CD14-positive monocyte (primary cell): ENCODE data around the gene NUDT17. TPM values are rescaled to one million over a fixed set of nuclear protein-coding genes. Genes with fewer than 3 reads are reported as not detected.
A peak's percentile ranks its signal among the peaks of the same experiment; 100 is the strongest.

Source experiments
- DNase-seq, 3 donors: peaks; one replicate each; pipeline ENCODE4 v3.0.0-alpha.2; 2011 to 2022
- H2AFZ ChIP-seq: 2 replicates; pipeline ENCODE4 v1.6.0; 2012; ENCODE audit warnings: mild to moderate bottlenecking, low read depth, low read length, inconsistent platforms; ENCODE audit not compliant: insufficient read depth, poor library complexity, severe bottlenecking
- H3K27ac ChIP-seq, 2 donors: 1 replicate in 1 of 2; 2 replicates in 1 of 2; pipeline ENCODE4 v1.5.1; 2012 to 2013; ENCODE audit warnings: low read length in 2 of 2, control low read depth in 1 of 2, inconsistent platforms in 1 of 2, low read depth in 1 of 2, mild to moderate bottlenecking in 1 of 2
- H3K27me3 ChIP-seq, 2 donors: one replicate each; pipeline versions ENCODE4 v1.6.0 to v1.6.1; 2011 to 2013; ENCODE audit warnings: low read length in 2 of 2; ENCODE audit not compliant: control insufficient read depth in 2 of 2, insufficient read depth in 2 of 2
- H3K36me3 ChIP-seq, 2 donors: replicated peaks in 1 of 2; 1 replicate in 1 of 2; 2 replicates in 1 of 2; pipeline versions ENCODE4 v1.5.1 to v1.6.1; 2012 to 2013; ENCODE audit warnings: low read length in 2 of 2, control low read depth in 1 of 2, inconsistent platforms in 1 of 2, mild to moderate bottlenecking in 1 of 2; ENCODE audit not compliant: insufficient read depth in 2 of 2, control insufficient read depth in 1 of 2
- H3K4me1 ChIP-seq, 2 donors: 1 replicate in 1 of 2; 2 replicates in 1 of 2; pipeline versions ENCODE4 v1.5.1 to v1.6.1; 2012 to 2013; ENCODE audit warnings: low read length in 2 of 2, control low read depth in 1 of 2, inconsistent platforms in 1 of 2, mild to moderate bottlenecking in 1 of 2, moderate library complexity in 1 of 2; ENCODE audit not compliant: insufficient read depth in 2 of 2, control insufficient read depth in 1 of 2
- H3K4me2 ChIP-seq: replicated peaks from 2 replicates; pipeline ENCODE3; 2012; ENCODE audit warnings: low read length, moderate library complexity, mild to moderate bottlenecking; ENCODE audit not compliant: poor library complexity, severe bottlenecking; ENCODE audit errors: extremely low read depth
- H3K4me3 ChIP-seq, 3 experiments: fragments of 200-600 bp in 1 of 3; sonication (generic) in 1 of 3; replicated peaks in 1 of 3; 1 replicate in 2 of 3; 2 replicates in 1 of 3; pipeline ENCODE4 v1.5.1; 2011 to 2013; ENCODE audit warnings: low read length in 3 of 3, mild to moderate bottlenecking in 3 of 3, control low read depth in 2 of 3, low read depth in 2 of 3, inconsistent platforms in 1 of 3, moderate library complexity in 1 of 3
- H3K79me2 ChIP-seq: 2 replicates; pipeline ENCODE4 v1.6.0; 2012; ENCODE audit warnings: mild to moderate bottlenecking, control low read depth, inconsistent platforms, low read length, moderate library complexity; ENCODE audit not compliant: insufficient read depth
- H3K9ac ChIP-seq: 2 replicates; pipeline ENCODE4 v1.6.0; 2017; ENCODE audit warnings: low read length, mild to moderate bottlenecking; ENCODE audit not compliant: insufficient read depth, poor library complexity, severe bottlenecking
- H3K9me3 ChIP-seq, 2 donors: replicated peaks in 1 of 2; 1 replicate in 1 of 2; 2 replicates in 1 of 2; pipeline versions ENCODE4 v1.5.1 to v1.6.1; 2012 to 2013; ENCODE audit warnings: low read length in 2 of 2, control low read depth in 1 of 2; ENCODE audit not compliant: control insufficient read depth in 1 of 2, insufficient read depth in 1 of 2
- H4K20me1 ChIP-seq: 2 replicates; pipeline ENCODE4 v1.6.0; 2012; ENCODE audit warnings: mild to moderate bottlenecking, low read length, control low read depth, moderate library complexity; ENCODE audit not compliant: insufficient read depth
- H3K27ac Mint-ChIP-seq, 7 donors: one replicate each; pipeline ENCODE4 v1.8.0; 2020; ENCODE audit warnings: mild to moderate bottlenecking in 7 of 7, mixed read lengths in 7 of 7, moderate library complexity in 6 of 7, inconsistent platforms in 2 of 7
- H3K27me3 Mint-ChIP-seq, 3 donors: one replicate each; pipeline ENCODE4 v1.8.0; 2021 to 2022; ENCODE audit warnings: low read depth in 3 of 3, mild to moderate bottlenecking in 3 of 3, mixed read lengths in 3 of 3, moderate library complexity in 3 of 3, inconsistent platforms in 1 of 3
- H3K36me3 Mint-ChIP-seq, 2 donors: one replicate each; pipeline ENCODE4 v1.8.0; 2020; ENCODE audit warnings: mixed read lengths in 2 of 2, inconsistent platforms in 1 of 2, mild to moderate bottlenecking in 1 of 2
- H3K4me1 Mint-ChIP-seq: one replicate; pipeline ENCODE4 v1.8.0; 2020; ENCODE audit warnings: mild to moderate bottlenecking, mixed read lengths
- H3K4me3 Mint-ChIP-seq, 2 donors: one replicate each; pipeline ENCODE4 v1.8.0; 2020; ENCODE audit warnings: mild to moderate bottlenecking in 2 of 2, mixed read lengths in 2 of 2, moderate library complexity in 1 of 2
- H3K9me3 Mint-ChIP-seq, 7 donors: one replicate each; pipeline ENCODE4 v1.8.0; 2020 to 2022; ENCODE audit warnings: mixed read lengths in 7 of 7, mild to moderate bottlenecking in 6 of 7, moderate library complexity in 6 of 7, inconsistent platforms in 2 of 7
- WGBS: methylation state at CpG from one replicate; pipeline ENCODE4 v1.1.5; 2013; ENCODE audit warnings: missing lambda C conversion rate; ENCODE audit not compliant: insufficient coverage; 5-methylcytosine and 5-hydroxymethylcytosine counted together
- intact Hi-C, 2 donors: fragments of 100-400 bp; cut with micrococcal nuclease; formaldehyde crosslinking; loops; one replicate each; pipeline versions ENCODE4 v1.15.0 to v1.15.1; 2023
- polyA plus RNA-seq, 3 donors: library from polyadenylated mRNA; depleted of rRNA in 1 of 3; unstranded in 2 of 3; stranded (reverse) in 1 of 3; fragments of 300-500 nt in 2 of 3; fragments of >200 nt in 1 of 3; fragmentation: Illumina TruSeq in 2 of 3; gene quantifications; 1 replicate in 2 of 3; 2 replicates in 1 of 3; pipeline ENCODE4 v1.2.3, GENCODE V29; 2012 to 2021
- TF ChIP-seq, protein P1 (sequence below): fragments of 200-600 bp; IDR thresholded peaks from one replicate; pipeline ENCODE4 v1.8.0; 2022; ENCODE audit warnings: antibody characterized with exemption, mild to moderate bottlenecking

Gene NUDT17
- polyA plus RNA-seq, 3 donors = 2.1 to 6.4 (median 3.1) TPM

DNA sequence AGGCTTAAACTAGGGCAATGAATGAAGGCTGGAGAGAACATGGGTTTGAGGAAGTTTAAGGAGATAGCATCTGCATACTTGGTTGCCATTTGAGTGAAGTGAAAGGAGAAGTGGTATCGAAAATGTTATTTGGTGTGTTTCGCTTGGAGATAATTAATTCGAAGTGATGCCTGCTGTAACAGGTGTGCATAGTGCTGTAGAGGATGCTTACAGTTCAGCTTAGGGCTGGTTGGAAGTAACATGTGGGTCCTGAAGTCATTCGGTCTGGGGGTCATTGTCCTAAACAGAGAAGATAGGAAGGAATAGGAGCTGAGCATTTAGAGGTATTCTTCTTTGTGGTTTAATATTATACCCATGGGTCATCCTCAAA is 301 bp upstream of the NUDT17 start:
- Histone ChIP-seq H3K9me3 (no peaks in the 10 kb centered on the region), H3K27me3 (no peaks in the 10 kb centered on the region), H3K4me3 (peak overlapping the region; percentile 72 to 98 (median 88)), H3K4me1 (peaks cover 19 to 25% of the 10 kb centered on the region in 2 donors), H3K36me3 (peaks cover 43 to 65% of the 10 kb centered on the region in 2 donors), H3K4me2 (peak overlapping the region; percentile 99), H4K20me1 (no peaks in the 10 kb centered on the region), H3K27ac (peak overlapping the region; percentile 63 to 90), H2AFZ (peak overlapping the region; percentile 98), H3K9ac (peak overlapping the region; percentile 79), H3K79me2 (no peaks in the 10 kb centered on the region)
- 0% methylated on average over 3 of the region's 4 CpGs for WGBS
- Mint-ChIP-seq H3K9me3 (no peaks in the 10 kb centered on the region), H3K27ac (no peak overlapping the region), H3K4me3 (no peak overlapping the region), H3K4me1 (peaks cover 6% of the 10 kb centered on the region), H3K36me3 (peaks cover 44 to 50% of the 10 kb centered on the region in 2 donors), H3K27me3 (peaks cover 0 to 3% (median 0%) of the 10 kb centered on the region in 3 donors)
- intact Hi-C loops = loop anchor here (5.0 kb wide), 2 partner anchors 42 to 172 kb away; partner anchors contain the start of gene ANKRD35 (in 1 of the 2)
- TF ChIP-seq, protein P1, sequence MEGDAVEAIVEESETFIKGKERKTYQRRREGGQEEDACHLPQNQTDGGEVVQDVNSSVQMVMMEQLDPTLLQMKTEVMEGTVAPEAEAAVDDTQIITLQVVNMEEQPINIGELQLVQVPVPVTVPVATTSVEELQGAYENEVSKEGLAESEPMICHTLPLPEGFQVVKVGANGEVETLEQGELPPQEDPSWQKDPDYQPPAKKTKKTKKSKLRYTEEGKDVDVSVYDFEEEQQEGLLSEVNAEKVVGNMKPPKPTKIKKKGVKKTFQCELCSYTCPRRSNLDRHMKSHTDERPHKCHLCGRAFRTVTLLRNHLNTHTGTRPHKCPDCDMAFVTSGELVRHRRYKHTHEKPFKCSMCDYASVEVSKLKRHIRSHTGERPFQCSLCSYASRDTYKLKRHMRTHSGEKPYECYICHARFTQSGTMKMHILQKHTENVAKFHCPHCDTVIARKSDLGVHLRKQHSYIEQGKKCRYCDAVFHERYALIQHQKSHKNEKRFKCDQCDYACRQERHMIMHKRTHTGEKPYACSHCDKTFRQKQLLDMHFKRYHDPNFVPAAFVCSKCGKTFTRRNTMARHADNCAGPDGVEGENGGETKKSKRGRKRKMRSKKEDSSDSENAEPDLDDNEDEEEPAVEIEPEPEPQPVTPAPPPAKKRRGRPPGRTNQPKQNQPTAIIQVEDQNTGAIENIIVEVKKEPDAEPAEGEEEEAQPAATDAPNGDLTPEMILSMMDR = no peak
- DNase-seq = peak in 2 of 3 donors; percentile 40 to 45

DNA sequence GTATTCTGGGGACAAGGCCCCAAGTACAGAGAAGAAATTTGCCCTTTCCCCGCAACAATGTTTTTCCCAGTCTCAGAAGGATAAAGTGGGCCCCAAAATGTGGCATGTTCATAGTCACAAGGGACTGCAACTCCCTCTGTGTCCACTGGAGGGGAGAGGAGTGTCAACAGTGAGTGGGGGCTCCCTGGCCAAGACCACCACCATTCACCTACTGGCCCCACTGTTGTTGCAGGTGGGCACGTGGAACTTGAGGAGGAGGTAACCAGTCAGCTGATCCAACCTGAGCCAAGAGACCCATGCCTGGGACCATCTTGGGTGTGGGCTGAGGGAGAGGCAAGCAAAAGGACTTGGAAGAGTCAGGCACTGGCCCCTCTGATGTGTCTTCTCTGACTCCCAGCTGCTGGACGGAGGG is 777 bp downstream of the NUDT17 start:
- no peaks in the 10 kb centered on the region for H3K79me2 ChIP-seq
- 40% methylated on average over 2 of the region's 3 CpGs for WGBS
- TF ChIP-seq, protein P1 = peak; percentile 69
- peak overlapping the region; percentile 72 to 98 (median 88) for H3K4me3 ChIP-seq
- no peaks in the 10 kb centered on the region for H3K27me3 ChIP-seq
- H3K9me3 Mint-ChIP-seq = no peaks in the 10 kb centered on the region
- peak in 2 of 3 donors; percentile 35 to 43 for DNase-seq
- intact Hi-C loops = loop anchor here (1.0 to 5.0 kb wide), 3 partner anchors 41 to 171 kb away; partner anchors contain the start of gene ANKRD35 (in 1 of the 2)
- H3K4me3 Mint-ChIP-seq = no peak overlapping the region
- peak overlapping the region; percentile 98 for H2AFZ ChIP-seq
- peaks cover 43 to 65% of the 10 kb centered on the region in 2 donors for H3K36me3 ChIP-seq
- peak overlapping the region in 1 of 2 donors; percentile 90 for H3K27ac ChIP-seq
- peak overlapping the region; percentile 79 for H3K9ac ChIP-seq
- peaks cover 6% of the 10 kb centered on the region for H3K4me1 Mint-ChIP-seq
- peak overlapping the region in 3 of 7 donors; percentile 21 to 69 (median 58) for H3K27ac Mint-ChIP-seq
- peaks cover 0 to 3% (median 0%) of the 10 kb centered on the region in 3 donors for H3K27me3 Mint-ChIP-seq
- H3K4me1 ChIP-seq = peaks cover 19 to 25% of the 10 kb centered on the region in 2 donors
- H3K36me3 Mint-ChIP-seq = peaks cover 45 to 50% of the 10 kb centered on the region in 2 donors
- H3K9me3 ChIP-seq = no peaks in the 10 kb centered on the region
- H4K20me1 ChIP-seq = no peaks in the 10 kb centered on the region
- H3K4me2 ChIP-seq = peak overlapping the region; percentile 99
